ENCODE results near the gene FNIP1.

GRCh38 chr5:131825404-131826013 is 28.7 kb upstream of the FNIP1 start:
- TF ChIP-seq EZH2 (IDR thresholded peaks at IDR 0.05; ENCODE audit: insufficient read depth, low read length), result no peak
- no peak for TF ChIP-seq CTCF (IDR thresholded peaks at IDR 0.05; ENCODE audit: insufficient read depth, low read depth, low read length)

Data from astrocyte (in vitro differentiated cells and primary cell).